T follicular helper cell (primary cell): ENCODE data around the gene ADGRF5.

ENCODE experiments used
- DNase-seq: peaks from one replicate; pipeline ENCODE4 v3.0.0-alpha.2; 2020; ENCODE audit warnings: low read depth

ADGRF5 gene

GRCh38 chr6:46930331-46930730 is 8.6 kb upstream of the ADGRF5 start:
- no peak for DNase-seq

GRCh38 chr6:46927066-46927465 is 5.3 kb upstream of the ADGRF5 start:
- DNase-seq = no peak

- no peak for DNase-seq
Observed at GRCh38 chr6:46926481-46926880, 4.7 kb upstream of the ADGRF5 start.

GRCh38 chr6:46925563-46926253 is 4.0 kb upstream of the ADGRF5 start:
- no peak for DNase-seq

GRCh38 chr6:46923476-46923875 is 1.7 kb upstream of the ADGRF5 start:
- DNase-seq = no peak

GRCh38 chr6:46921059-46921458 is 679 bp downstream of the ADGRF5 start:
- DNase-seq = no peak

- DNase-seq = no peak
Observed at GRCh38 chr6:46918806-46919205, 2.9 kb downstream of the ADGRF5 start.

- no peak for DNase-seq
Observed at GRCh38 chr6:46917002-46917545, 4.7 kb downstream of the ADGRF5 start.

- DNase-seq = no peak
Observed at GRCh38 chr6:46915866-46916265, 5.9 kb downstream of the ADGRF5 start.

GRCh38 chr6:46915380-46915779 is 6.4 kb downstream of the ADGRF5 start:
- DNase-seq = no peak

GRCh38 chr6:46914279-46914810 is 7.4 kb downstream of the ADGRF5 start:
- DNase-seq = no peak

GRCh38 chr6:46909371-46909770 is 12.4 kb downstream of the ADGRF5 start:
- no peak for DNase-seq

- DNase-seq = no peak
Observed at GRCh38 chr6:46906776-46907175, 15.0 kb downstream of the ADGRF5 start.

GRCh38 chr6:46904117-46904516 is 17.6 kb downstream of the ADGRF5 start:
- DNase-seq = no peak

GRCh38 chr6:46903175-46903574 is 18.6 kb downstream of the ADGRF5 start:
- DNase-seq = no peak

- no peak for DNase-seq
Observed at GRCh38 chr6:46901882-46902314, 19.8 kb downstream of the ADGRF5 start.

GRCh38 chr6:46900266-46900665 is 21.5 kb downstream of the ADGRF5 start:
- no peak for DNase-seq

- DNase-seq = no peak
Observed at GRCh38 chr6:46899659-46900058, 22.1 kb downstream of the ADGRF5 start.

GRCh38 chr6:46898006-46898405 is 23.7 kb downstream of the ADGRF5 start:
- no peak for DNase-seq

GRCh38 chr6:46896871-46897270 is 24.9 kb downstream of the ADGRF5 start:
- no peak for DNase-seq

GRCh38 chr6:46895930-46896329 is 25.8 kb downstream of the ADGRF5 start:
- no peak for DNase-seq

GRCh38 chr6:46894433-46894832 is 27.3 kb downstream of the ADGRF5 start:
- no peak for DNase-seq

GRCh38 chr6:46893648-46894047 is 28.1 kb downstream of the ADGRF5 start:
- no peak for DNase-seq
